ENCODE data around the gene ELF4.

GRCh38 chrX:130098210-130098552, 12.1 kb downstream of the ELF4 start:
- no peak for TF ChIP-seq CTCF (conservative IDR thresholded peaks at IDR 0.05; ENCODE audit: low read depth, low read length)
- TF ChIP-seq RCOR1 (IDR thresholded peaks at IDR 0.05; ENCODE audit: insufficient replicate concordance, low read length) = no peak
- TF ChIP-seq MAFK (IDR thresholded peaks at IDR 0.05; ENCODE audit: low read depth, low read length) = no peak
- no peak for TF ChIP-seq RFX5 (IDR thresholded peaks at IDR 0.05; ENCODE audit: low read depth, low read length)
- no peak for TF ChIP-seq MAZ (IDR thresholded peaks at IDR 0.05; ENCODE audit: borderline replicate concordance, low read depth, low read length)
- no peak for TF ChIP-seq MXI1 (IDR thresholded peaks at IDR 0.05; ENCODE audit: borderline replicate concordance, low read depth, low read length)
